UCSD-AML1 (cell line): ENCODE measurements around the gene PPARA.

Source experiments
- DNase-seq: peaks from one replicate; lab custom pipeline; 2025; ENCODE audit not compliant: unreplicated experiment; lab: John Stamatoyannopoulos, UW

Gene PPARA

DNA sequence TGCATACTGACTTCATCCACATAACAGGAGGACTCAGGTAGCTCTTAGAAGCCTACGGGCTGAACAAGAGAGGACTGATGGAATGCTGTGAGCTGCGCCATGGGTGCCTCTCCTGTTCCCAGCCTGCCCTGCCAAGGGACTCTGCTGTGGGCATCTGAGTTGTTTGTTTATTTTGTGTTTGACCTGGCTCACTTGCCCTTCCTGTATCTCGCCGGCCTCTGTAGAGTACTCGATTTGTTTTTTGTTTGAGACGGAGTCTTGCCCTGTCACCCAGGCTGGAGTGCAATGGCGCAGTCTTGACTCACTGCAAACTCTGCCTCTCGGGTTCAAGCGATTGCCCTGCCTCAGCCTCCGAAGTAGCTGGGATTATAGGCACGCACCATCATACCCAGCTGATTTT lies 119.2 kb downstream of the PPARA start:
- DNase-seq, result no peak

DNA sequence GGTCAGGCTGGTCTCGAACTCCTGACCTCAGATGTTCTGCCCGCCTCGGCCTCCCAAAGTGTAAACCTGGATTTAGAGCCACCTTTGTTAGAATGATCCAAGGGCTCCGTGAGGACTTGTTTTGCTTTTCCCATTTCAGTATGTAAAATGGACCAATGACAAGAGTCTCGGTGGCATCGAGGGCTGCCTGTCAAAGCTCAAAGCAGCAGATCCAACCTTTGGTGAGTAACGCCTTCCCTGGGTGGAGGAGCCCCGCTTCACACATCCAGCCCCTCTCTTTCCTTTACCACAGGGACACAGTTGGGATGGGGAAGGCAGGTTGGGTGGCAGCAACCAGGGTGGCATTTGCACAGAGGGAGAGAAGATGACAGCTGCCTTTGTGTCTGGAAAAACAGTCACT lies 121.9 kb downstream of the PPARA start:
- DNase-seq, result no peak

DNA sequence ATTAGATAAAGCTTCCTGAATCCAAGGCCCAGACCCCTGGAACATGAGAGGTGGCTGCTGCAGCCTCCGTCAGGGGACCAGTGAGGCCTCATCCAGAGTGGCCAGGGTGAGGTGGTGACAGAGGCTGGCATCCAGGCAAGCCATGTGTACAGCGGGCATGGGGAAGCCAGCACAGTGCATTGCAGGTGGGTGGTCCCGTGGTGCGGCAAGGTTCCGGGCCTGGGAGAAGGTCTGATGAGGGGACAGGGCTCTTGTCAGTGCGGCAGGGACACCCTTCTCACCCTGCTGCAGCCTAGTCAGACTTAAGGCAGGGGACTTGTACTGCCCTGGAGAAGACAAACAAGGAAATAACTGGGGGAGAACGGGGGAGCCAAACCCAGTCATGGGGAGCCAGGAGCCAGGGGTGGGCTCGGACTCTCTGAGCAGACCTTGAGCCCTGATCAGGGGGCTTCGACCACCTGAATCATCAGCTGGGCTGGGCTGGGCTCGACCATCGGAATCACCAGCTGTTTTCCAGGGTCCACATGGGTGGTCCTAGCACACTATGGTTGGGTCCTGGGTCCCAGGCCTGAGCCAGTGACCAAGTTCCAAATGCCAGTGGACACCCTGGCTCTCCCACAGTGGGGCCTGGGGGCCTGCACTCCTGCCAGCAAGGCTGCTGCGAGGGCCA lies 122.6 kb downstream of the PPARA start:
- DNase-seq, result no peak

DNA sequence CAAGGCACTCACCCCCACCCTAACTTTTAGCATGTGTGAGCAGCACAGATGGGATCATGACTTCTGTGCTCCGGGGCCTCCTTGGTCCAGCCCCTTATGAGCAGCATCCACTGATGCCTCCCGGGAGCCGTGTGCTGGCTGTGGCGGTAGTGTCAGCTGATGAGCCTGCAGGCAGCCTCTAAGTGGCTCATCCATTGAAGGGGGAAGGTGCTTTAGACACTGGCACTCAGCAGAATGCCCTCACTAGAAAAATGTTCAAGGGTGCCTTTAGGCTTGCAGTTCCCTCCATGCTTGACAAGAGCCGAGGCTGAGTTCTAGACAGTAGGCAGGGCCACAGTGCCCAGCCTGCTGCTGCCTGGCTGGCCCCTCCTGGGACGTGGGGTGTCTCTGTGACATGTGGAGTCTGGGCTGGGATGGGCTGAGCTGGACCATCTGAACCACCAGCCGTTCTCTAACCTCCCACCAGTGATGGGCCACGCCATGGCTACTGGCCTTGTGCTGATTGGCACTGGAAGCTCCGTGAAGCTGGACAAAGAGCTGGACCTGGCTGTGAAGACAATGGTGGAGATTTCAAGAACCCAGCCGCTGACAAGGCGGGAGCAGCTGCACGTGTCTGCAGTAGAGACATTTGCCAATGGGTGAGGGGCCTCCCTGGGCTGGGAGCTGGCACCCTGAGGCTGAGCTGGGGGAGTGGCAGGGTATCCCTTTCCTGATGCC lies 123.3 kb downstream of the PPARA start:
- DNase-seq, result no peak

DNA sequence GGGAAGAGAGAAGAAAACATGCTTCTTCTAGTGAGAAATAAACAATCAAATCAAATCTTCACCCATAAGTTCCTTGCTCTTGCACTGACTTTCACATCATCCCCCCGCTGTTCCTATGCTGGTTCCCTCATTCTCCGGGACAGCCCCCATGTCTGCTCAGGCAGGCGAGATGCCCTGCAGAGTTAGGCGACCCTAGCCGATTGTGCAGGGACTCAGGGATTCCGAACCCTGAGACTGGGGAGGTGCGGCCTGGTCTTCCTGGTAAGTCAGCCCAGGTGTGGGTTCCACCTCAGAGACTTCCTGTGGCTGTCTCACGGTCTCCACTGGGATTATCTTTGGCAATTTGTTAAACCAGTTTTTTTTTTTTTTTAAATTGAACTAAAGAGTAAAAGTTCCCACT lies 124.1 kb downstream of the PPARA start:
- no peak for DNase-seq

DNA sequence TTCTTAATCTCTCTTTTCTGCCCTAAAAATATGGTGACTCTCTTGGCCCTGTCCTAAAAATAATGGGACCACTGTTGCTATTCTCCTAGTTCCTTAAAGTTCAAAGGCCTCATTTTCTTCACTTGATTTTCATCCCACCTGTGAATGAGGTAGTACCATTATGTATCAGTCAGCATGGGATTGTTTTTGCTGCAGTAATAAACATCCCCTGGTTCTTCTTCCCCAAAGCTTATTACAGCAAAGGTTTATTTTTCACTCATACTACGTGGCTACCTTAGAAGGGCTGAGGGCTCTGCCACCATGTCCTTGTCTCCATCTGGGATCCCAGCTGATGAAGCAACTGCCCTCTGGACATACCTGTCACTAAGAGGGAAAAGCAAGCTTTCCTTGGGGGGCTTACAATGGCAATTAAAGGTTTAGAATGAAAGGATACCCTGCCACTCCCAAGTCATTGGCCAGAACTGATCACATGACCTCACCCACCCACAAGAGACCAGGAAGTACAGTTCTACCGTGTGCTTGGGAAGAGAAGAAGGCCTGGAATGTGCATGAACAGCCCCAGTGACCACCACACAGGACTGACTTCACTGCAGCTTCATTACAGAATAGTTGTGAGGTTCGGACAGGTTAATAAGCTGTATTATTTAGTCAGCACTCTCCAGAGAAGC lies 125.3 kb downstream of the PPARA start:
- DNase-seq, result no peak

DNA sequence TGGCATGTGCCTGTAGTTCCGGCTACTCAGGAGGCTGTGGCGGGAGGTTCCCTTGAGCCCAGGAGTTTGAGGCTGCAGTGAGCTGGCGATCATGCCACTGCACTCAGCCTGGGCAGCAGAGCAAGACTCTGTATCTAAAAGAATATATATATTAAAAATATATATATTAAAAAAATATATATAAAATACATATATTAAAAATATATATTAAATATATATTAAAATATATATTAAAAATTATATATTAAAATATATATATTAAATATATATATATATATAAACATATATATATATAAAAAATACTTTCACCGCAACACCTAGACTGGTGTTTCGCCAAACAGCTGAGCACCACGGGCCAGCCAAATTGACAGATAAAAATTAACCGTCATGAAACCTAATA lies 126.2 kb downstream of the PPARA start:
- DNase-seq, result no peak

DNA sequence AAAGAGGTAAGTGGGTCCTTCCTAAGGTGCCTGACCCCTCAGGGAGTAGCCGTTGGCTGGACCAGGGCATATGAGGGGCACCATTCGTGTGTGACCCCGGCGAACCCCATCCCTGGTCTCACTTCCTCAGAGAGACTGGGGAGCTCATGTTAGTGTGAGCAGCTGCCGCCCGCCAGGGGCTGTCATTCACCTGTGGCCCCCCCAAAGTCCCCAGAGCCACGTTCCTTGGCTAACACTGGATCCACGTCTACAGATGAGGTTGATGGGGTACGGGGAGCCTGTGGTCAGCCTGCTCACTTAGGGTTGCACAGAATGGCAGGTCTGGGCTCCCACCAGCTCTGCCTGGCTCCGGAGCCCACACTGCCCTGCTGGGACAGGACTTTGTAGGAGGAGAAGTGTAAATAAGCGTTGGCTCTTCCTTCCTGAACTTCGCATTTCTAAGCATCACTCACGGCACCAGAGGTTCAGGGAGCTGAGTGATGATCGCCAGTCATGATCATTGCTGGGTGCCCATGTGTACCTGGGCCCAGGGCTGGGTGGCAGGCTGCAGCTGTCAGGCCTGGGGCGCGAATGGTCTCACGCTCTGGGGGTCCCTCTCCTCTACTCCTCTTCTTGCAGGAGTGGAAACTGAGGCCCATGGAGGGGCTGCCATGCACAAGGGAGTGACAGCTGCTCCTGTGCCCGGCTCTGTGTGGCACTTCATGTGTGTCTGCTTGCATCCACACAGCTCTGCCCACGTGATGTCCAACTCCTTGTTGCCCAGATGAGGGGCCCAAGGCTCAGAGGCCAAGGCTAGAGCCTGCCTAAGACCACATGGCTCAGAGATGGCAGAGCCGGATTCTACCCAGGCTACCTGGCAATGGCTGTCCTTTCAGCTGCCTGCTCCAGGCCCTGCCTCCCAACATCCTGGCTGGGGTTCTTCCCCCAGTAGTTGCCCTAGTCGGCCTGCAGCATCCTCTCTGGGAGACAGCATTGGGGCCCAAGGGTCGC lies 128.6 kb downstream of the PPARA start:
- no peak for DNase-seq

DNA sequence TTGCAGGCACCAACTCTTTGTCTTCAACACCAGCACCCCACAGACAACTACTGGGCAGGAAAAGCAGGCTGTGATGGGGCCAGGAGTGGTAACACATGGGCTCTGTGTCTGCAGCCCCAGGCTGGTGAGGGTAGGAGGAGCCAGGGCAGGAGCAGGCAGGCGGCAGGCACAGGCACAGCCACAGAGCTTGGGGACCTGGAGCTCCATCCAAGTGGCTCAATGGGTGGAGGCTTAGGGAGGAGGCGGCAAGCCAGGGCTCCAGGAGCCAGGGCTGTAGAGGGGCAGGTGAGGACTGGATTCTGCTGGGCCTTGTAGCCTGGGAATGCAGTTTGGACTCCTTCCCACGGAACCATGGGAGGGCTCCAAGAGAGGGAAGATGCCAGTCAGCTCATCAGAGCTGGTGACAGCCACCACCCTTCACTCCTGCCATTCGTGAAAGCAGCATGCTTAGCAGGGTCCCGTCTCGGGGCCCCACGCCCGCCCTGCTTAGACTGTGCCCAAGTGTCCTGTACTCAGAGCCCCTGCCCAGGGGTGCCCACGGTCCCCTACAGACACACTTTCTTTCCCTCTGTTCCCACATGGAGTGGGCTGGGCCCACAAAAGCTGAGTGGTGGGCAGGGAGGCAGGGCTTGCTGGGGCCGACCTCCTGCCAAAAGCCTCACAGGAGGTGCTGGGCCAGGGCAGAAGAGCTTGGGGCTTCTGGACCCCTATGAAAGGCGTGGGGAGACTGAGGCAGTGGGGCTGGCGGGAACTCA lies 129.9 kb downstream of the PPARA start:
- no peak for DNase-seq

DNA sequence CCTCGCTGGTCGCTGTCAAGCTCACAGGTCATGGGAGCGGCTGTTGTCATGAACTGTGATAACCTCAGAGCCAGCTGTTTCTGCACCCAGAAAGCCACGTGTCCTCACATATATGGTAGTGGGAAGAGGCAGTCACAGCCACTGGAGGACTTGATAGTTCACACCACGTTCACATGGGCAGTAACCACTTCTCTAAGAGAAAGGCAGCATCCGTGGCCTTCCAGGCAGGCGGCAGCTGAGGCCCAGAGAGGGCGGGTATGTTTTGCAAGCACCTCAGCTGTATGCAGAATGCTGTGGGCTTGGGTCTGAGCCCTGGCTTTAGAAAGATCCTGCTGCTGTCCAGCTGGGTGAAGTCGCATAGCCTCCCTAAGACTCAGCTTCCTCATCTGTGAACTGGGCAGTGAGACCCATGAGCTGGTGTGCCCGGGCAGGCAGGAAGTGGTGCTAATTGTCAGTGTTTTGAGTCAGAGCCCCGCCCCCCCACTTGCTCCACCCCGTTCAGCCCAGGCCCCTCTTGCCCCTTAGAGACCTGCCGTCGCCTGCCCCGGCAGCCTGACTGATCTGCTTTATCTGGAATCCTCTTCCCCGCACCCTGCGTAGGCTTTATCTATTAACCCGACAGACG lies 130.8 kb downstream of the PPARA start:
- DNase-seq, result no peak

DNA sequence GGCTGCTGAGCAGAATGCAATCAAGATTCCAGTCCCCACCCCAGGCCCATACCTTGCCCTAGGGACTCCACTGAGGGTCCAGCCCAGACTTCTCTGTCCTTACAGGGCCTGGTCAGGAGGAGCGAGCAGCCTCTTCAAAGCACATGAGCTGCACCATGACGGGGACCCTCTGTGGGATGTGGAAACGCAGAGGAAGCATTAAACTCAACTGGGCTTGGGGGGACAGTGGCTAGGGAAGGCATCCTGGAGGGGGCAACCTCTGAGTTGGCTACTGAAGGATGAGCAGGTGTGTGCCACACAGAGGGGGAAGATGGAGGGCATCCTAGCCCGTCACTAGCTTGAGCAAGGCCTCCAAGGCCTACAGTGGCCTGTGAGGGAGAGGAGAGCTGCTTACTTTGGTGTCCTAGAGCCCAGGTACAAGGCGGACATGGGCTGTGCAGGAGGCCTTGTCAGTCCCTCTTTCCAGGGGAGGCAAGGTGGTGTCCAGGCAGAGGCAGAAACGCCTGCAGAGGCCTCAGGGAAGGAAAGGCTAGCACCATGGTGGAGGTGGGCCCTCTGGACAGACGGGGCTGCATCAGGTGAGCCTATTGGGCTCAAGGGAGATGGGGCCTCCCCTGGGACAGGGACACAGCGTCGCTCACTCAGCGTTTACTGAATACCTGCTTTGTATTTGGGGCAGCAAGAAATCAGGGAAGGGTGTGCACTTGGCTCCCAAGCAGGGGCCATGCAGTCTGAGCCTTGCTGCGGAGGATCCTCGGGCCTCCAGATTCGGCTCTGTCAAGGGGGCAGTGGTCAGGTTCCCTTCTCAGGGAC lies 131.7 kb downstream of the PPARA start:
- DNase-seq, result no peak

DNA sequence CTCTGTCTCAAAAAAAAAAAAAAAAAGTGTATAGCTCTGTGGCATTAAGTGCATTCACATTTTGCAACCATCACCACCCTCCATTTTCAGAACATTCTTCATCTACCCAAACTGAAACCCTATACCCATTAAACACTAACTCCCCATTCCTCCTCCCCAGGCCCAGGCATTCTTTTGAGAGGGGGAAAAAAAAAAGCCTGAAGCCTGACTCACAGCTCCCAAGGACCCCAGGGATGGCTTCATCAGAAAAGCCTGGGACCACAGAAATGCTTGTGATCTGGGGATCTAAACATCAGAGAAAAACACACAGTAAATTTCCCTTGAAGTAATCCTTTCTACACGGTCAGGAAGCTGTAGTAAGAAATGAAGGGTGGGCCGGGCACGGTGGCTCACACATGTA lies 135.7 kb downstream of the PPARA start:
- no peak for DNase-seq

DNA sequence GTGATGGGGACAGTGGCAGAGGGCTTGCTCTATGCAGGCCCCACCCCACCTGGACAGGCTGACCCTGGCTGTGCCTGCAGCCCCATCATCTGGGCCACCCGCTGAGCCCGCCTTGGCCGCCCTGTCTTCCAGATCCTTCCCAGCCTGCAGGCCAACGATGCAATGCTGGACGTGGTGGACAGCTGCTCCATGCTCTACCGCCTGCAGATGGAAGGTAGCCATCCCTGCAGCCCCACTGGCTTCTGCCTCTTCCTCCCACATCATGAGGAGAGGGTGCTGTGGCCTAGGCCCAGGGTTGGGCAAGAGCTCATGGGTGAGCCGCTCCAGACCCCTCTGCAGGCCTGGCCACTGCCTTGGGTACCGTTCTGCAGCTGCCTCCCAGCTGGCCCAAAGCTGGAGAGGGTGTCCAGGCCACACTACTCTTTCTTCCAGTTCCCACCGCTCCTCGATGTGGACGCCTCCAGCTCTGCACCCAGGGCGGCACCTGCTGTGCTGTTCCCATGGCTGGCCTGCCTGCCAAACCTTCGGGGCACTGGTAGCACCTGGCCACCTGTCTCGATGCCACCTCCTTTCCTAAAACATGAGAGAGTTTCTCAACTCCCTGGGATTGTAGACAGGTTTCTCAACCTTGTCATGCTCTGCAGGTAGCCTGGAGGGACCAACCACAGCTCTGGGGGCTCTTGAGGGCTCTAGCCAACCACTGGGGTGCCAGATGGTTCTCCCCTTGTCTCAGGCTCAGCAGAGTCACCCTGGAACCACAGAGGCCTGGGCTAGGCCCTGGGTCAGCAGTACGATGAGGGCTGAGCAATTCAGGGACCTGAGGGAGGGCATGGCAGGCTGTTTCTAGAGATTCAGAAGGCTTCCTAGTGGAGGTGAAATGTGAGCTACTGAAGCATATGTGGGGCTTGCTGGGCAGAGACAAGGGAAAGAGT lies 136.9 kb downstream of the PPARA start:
- DNase-seq, result no peak

DNA sequence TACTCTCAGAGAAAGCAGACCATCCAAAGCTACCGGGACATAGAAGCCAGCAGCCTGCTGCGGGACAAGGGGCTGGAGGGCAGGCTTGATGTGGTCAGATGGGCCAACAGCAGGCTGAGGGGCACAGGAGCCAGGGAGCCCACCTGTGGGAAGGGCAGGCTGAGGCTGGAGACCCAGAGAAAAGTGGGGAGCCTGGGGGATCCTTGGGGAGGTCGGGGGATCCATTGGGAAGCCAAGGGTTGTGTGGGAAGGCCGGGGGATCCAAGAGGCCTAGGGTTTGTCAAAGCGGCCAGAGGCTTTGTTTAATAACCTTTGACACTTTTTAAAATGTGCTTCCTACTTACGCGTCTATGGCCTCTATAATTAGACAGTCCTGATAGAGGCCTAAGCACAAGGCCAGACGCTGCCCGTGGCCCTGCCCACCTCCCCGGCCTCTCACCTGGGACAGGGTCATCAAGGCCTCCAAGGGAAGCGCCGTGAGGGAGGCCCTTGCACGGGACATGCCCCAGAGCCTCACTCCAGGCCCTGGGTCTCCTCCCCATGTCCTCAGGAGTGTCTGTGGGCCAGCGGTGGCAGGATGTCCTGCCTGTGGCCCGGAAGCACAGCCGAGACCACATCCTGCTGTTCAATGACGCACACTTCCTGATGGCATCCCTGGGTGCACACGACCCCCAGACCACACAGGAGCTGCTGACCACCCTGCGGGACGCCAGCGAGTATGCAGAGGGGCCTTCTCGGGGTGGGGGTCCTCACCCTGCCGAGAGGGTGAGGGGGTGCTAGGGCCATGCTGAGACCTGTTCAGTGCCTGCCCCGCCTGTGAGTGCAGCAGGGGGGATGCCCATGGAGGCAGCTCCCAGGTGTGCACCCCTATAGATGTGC lies 137.8 kb downstream of the PPARA start:
- peak; percentile 89 for DNase-seq

DNA sequence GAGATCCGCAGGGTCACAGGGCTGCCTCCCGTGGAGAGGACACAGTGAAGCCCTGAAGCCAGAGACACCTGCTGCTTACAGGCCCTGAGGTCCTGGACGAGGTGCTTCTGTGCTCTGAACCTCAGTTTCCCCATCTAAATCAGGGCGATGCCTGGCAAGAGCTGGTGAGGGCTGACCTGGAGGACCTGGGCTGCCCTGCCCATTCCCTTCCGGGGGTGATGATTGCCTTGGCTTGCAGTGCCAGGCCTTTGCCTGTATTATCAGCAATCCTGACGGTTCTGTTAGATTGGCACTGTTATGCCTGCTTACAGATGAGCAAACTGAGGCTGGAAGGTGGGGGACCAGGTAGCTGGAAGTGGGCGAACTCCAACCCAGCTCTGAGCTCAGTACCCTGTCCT lies 138.5 kb downstream of the PPARA start:
- no peak for DNase-seq

DNA sequence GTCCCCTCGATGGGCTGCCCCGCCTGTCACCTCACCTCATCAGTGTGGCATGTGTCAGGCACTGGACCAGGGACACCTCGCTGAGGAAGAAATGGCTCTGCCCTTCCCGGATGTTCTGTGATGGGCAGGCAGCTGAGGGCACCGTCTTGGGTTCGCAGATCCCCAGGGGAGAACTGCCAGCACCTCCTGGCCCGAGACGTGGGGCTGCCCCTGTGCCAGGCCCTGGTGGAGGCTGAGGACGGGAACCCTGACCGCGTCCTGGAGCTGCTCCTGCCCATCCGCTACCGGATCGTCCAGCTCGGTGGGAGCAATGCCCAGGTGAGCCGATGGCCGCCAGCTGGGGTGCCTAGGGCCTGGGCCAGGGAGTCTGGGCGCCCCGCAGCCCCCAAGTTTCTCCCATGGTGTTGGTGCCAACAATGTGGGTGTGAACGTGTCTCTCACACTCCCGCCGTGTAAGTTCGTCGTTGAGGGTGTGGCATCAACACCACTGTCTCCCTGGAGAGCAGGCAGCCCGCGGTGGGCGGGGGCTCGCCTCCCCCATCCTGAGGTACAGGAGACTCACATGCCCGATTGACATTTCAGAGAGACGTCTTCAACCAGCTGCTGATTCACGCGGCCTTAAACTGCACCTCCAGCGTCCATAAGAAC lies 139.0 kb downstream of the PPARA start:
- no peak for DNase-seq
